Mesenteric fat pad (tissue), 1 donor: ENCODE results near the gene KLRC3. TPM values are rescaled to one million over a fixed set of nuclear protein-coding genes. Genes with fewer than 3 reads are reported as not detected.
"Not testable (repeated sequence)": the region's sequence is repeated elsewhere in the genome, so short reads cannot be mapped to it uniquely, and the experiment has no call there.

Source experiments
- DNase-seq: peaks from one replicate; pipeline ENCODE4 v3.0.0-alpha.2; 2020; ENCODE audit warnings: low spot score
- long read RNA-seq: library from polyadenylated mRNA; unstranded; transcript quantifications from one replicate; pipeline ENCODE4 v2.0.0, GENCODE V29; 2020
- total RNA-seq: library from RNA; stranded (reverse); fragmentation: NEBNext Ultra II Directional; extraction: Animal tissue kit (Norgen Biotek cat#: 25700); gene quantifications from one replicate; pipeline ENCODE4 v1.2.1, GENCODE V29; 2021
- donor health status: DM: yes; HTN: yes; CAD: no.

KLRC3 gene
- not detected for total RNA-seq
- long read RNA-seq: 0 reads

GRCh38 chr12:10420334-10420733 is at the start of gene KLRC3:
KLRC3 (minus strand) TSS chr12:10420595; CDS start chr12:10420550, 45 bp downstream.
- not testable (repeated sequence) for DNase-seq

GRCh38 chr12:10469701-10470100 is 49.3 kb upstream of the KLRC3 start:
- no peak for DNase-seq

GRCh38 chr12:10466311-10466710 is 45.9 kb upstream of the KLRC3 start:
- no peak for DNase-seq

GRCh38 chr12:10457760-10458159 is 37.4 kb upstream of the KLRC3 start:
- DNase-seq: no peak

GRCh38 chr12:10456856-10457255 is 36.5 kb upstream of the KLRC3 start:
- no peak for DNase-seq

- no peak for DNase-seq
These were observed 35.4 kb upstream of the KLRC3 start for GRCh38 chr12:10455766-10456165.

- no peak for DNase-seq
These were observed 34.1 kb upstream of the KLRC3 start for GRCh38 chr12:10454531-10454930.

GRCh38 chr12:10453156-10453555 is 32.8 kb upstream of the KLRC3 start, which contains the start of gene KLRC1:
KLRC1 (minus strand) TSS chr12:10453377; CDS start chr12:10451156, 2,221 bp downstream.
- no peak for DNase-seq

GRCh38 chr12:10448236-10448635 is 27.8 kb upstream of the KLRC3 start:
- no peak for DNase-seq

GRCh38 chr12:10446052-10446451 is 25.7 kb upstream of the KLRC3 start:
- DNase-seq: not testable (repeated sequence)

- not testable (repeated sequence) for DNase-seq
These were observed 20.7 kb upstream of the KLRC3 start for GRCh38 chr12:10441144-10441543.

- DNase-seq: not testable (repeated sequence)
These were observed 19.3 kb upstream of the KLRC3 start for GRCh38 chr12:10439608-10440274.

- DNase-seq: not testable (repeated sequence)
These were observed 17.2 kb upstream of the KLRC3 start for GRCh38 chr12:10437601-10438000.

GRCh38 chr12:10435816-10436215 is 15.4 kb upstream of the KLRC3 start, which contains the start of gene KLRC2:
KLRC2 (minus strand) TSS chr12:10436010; CDS start chr12:10435986, 24 bp downstream.
- not testable (repeated sequence) for DNase-seq

- not testable (repeated sequence) for DNase-seq
These were observed 10.2 kb upstream of the KLRC3 start for GRCh38 chr12:10430623-10431022.

- not testable (repeated sequence) for DNase-seq
These were observed 5.5 kb upstream of the KLRC3 start for GRCh38 chr12:10425938-10426337.

- DNase-seq: not testable (repeated sequence)
These were observed 4.0 kb upstream of the KLRC3 start for GRCh38 chr12:10424260-10424899.

- not testable (repeated sequence) for DNase-seq
These were observed 1.8 kb upstream of the KLRC3 start for GRCh38 chr12:10422159-10422558.

GRCh38 chr12:10409392-10409791 is 11.0 kb downstream of the KLRC3 start, which contains the start of gene KLRC4:
KLRC4 (minus strand) TSS chr12:10409757; CDS start chr12:10409575, 182 bp downstream.
- DNase-seq: no peak

GRCh38 chr12:10408842-10409241 is 11.6 kb downstream of the KLRC3 start:
- DNase-seq: no peak

- no peak for DNase-seq
These were observed 13.7 kb downstream of the KLRC3 start for GRCh38 chr12:10406725-10407124.

- DNase-seq: no peak
These were observed 15.1 kb downstream of the KLRC3 start for GRCh38 chr12:10405294-10405693.
